Fibroblast of mammary gland (primary cell): ENCODE data around the gene DEPP1.

ENCODE experiments used
- DNase-seq: peaks from one replicate; pipeline ENCODE4 v3.0.0-alpha.2; 2010; ENCODE audit warnings: low read depth
- H3K4me3 ChIP-seq: 2 replicates; pipeline ENCODE4 v1.5.1; 2011; ENCODE audit warnings: low read depth, mild to moderate bottlenecking, low read length, moderate library complexity; ENCODE audit not compliant: control insufficient read depth
- TF ChIP-seq, protein P1 (sequence below): conservative IDR thresholded peaks from 2 replicates; pipeline ENCODE4 v1.5.1; 2011; ENCODE audit warnings: low read depth, low read length, inconsistent platforms; ENCODE audit not compliant: control insufficient read depth, insufficient read depth

DEPP1 gene

DNA sequence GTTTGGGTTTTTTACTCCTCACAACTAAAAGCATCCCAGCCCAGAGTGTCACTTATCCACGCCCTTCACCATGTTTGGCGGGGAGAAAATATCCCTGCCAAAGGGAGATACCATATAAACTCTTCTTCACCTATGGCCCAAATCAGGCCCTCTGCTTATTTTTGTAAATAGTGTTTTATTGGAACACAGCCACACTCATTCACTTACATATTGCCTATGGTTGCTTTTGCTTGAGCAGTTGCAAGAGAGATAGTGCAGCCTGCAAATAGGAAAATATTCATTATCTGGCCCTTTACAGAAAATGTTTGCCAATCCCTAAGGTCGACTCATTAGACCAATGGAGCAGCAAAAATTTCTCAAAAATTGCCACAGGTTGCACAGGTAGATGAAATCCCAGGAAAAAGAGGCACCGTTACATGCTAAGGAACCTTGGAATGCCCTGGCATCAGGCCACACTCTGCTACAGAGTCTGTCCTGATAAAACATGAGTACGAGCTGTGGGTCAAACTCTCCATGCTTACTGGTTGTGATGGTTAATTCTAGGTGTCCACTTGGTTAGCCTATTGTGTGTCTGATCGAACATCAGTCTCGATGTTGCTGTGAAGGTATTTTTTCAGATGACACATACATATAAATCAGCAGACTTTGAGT lies 26.9 kb downstream of the DEPP1 start:
- no peak for DNase-seq
- TF ChIP-seq, protein P1, sequence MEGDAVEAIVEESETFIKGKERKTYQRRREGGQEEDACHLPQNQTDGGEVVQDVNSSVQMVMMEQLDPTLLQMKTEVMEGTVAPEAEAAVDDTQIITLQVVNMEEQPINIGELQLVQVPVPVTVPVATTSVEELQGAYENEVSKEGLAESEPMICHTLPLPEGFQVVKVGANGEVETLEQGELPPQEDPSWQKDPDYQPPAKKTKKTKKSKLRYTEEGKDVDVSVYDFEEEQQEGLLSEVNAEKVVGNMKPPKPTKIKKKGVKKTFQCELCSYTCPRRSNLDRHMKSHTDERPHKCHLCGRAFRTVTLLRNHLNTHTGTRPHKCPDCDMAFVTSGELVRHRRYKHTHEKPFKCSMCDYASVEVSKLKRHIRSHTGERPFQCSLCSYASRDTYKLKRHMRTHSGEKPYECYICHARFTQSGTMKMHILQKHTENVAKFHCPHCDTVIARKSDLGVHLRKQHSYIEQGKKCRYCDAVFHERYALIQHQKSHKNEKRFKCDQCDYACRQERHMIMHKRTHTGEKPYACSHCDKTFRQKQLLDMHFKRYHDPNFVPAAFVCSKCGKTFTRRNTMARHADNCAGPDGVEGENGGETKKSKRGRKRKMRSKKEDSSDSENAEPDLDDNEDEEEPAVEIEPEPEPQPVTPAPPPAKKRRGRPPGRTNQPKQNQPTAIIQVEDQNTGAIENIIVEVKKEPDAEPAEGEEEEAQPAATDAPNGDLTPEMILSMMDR: no peak
- no peak overlapping the region for H3K4me3 ChIP-seq

DNA sequence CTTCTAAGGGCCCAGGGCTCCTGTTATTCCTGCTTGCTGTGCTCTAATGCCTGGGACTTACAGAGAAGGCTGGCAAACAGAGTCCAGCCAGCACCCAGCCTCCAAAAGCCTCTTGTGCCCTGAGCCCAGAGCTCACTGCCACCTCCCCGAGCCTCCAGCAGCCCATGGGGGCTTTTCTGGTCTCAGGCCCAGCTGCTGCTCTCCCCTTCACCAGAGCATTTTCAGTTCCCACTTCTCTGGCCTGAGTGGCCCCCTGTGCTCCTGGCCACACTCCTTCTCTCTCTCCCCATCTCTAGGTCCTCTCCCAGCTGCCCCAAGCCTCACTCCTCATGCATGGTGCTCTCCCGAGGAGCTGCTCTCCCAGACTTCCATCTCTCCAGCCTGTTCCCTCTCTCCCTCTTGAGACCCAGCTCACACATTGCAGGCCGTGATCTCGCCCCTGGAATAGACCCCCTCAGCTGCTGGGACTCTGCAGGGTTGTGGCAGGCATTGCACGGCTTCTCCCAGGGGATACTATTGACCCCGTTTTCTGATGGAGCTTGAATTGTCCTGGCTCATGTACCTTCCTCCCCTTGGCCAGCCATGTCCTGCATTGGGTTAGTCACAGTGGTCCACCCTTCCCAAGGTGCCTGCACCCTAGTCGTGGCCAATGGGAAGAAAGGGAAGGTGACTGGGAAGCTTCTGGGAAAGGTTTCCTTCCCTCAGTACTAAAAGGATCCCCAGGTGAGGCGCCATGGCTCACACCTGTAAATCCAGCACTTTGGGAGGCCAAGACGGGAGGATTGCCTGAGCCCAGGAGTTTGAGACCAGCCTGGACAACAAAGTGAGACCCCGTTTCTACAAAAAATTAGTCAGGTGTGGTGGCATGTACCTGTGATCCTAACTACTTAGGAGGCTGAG lies 28.0 kb downstream of the DEPP1 start:
- TF ChIP-seq, protein P1: no peak
- H3K4me3 ChIP-seq: no peak overlapping the region
- no peak for DNase-seq

GRCh38 chr10:44949915-44950314 lies 28.7 kb downstream of the DEPP1 start:
- H3K4me3 ChIP-seq: no peak overlapping the region
- TF ChIP-seq, protein P1: no peak
- DNase-seq: no peak

DNA sequence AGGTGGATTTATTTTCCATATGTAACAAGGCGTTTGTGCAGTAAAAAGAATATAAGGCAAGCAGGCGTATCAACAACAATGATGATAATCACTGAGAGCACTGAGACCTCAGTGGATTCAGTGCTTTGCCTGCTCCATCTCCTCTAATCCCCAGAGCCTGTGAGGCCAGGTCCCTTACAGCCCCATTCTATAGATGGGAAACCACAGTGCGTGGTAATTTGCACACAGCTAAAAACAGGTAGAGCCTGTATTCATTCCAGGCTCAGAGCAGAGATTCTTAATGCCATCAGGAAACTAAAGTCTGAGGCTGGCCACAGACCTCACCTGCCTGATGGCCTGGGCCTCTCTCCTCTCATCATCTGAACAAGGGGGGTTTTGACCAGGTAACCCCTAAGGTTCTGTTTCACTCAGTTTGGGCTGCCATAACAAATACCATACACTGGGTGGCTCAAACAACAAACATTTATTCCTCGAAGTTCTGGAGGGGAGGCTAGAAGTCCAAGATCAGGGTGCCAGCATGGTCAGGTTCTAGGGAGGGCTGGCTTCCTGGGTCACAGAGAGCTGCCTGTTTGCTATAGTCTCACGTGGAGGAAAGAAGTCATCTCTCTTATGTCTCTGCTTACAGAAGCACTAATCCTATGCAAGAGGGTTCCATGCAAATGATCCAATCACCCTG lies 29.3 kb downstream of the DEPP1 start:
- TF ChIP-seq, protein P1: peak; percentile 1
- no peak overlapping the region for H3K4me3 ChIP-seq
- DNase-seq: no peak

DNA sequence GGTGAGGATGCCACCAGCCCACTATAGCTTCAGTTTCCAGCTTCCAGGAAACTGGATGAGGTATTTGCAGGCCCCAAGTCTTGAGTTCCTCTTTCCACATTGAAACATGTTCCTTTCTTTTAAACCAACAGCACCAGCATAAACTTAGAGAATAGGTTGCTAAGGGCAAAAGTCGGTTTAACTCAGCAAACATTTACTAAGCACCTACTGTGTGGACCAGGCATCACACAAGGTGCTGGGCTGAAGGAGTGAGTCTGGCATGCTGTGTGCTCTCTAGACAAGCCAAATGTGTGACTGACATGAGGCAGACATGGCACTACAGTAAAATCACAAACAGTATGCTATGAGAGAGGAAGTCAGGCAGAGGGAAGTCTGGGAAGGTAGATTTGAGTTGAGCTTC lies 30.0 kb downstream of the DEPP1 start:
- TF ChIP-seq, protein P1: no peak
- no peak for DNase-seq
- no peak overlapping the region for H3K4me3 ChIP-seq

DNA sequence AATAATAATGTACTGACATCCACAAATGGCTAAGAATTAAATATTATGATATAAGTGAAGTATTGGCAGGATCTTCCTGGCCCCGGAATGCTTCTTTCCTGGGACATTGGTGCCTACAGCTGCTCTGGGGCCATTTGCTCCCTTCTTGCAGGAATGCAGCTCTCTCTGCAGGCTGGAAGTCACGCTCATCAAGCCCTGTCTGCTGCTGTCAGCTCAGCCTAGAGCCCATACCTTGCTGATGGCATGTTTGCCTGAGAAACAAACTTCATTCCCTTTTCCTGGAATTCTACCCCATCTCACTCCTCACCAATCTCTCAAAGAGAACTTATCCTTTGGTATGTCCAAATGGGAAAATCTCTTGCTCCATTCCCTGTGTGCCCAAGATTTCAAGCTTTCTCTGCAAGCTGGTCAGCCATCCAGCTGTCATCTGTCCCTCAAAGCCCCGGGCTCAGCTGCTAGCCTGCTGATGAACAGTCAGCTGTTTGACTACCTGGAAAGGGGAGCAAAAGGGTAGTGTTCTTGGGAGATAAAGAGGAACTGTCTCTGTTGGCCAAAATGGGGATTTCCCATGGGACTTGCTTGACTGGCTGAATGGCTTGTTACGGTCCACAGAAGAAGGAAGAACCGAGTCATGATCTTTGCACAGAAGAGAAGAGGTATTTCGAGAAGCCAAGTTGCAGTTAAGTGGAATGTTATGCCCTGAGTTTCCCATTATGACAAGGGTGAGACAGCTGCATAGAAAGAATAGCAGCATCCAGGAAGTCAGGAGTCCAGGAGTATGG lies 31.0 kb downstream of the DEPP1 start:
- no peak overlapping the region for H3K4me3 ChIP-seq
- no peak for DNase-seq
- TF ChIP-seq, protein P1: no peak
